HepG2 (cell line): ENCODE data around the gene VPS54. TPM values are rescaled to one million over a fixed set of nuclear protein-coding genes. Genes with fewer than 3 reads are reported as not detected.

ENCODE experiments used
- CBX5 ChIP-seq: sonication (generic); formaldehyde crosslinking; IDR thresholded peaks from 2 replicates; pipeline ENCODE4 v1.4.0; 2020; ENCODE audit warnings: missing genetic modification reagents, borderline replicate concordance
- MBNL3 ChIP-seq: fragments of 250-450 bp; sonication (Bioruptor Pico); conservative IDR thresholded peaks from 2 replicates; pipeline ENCODE4 v1.8.0; 2022; ENCODE audit warnings: mild to moderate bottlenecking, inconsistent platforms
- NFE2 ChIP-seq: sonication (generic); formaldehyde crosslinking; IDR thresholded peaks from 2 replicates; pipeline ENCODE4 v1.4.0; 2020; ENCODE audit warnings: missing genetic modification reagents
- RXRA ChIP-seq: sonication (generic); formaldehyde crosslinking; IDR thresholded peaks from 2 replicates; pipeline ENCODE4 v1.5.1; 2020; ENCODE audit warnings: missing genetic modification reagents
- SKI ChIP-seq: fragments of 450-650 bp; IDR thresholded peaks from one replicate; pipeline ENCODE4 v1.6.1; 2018; ENCODE audit warnings: mild to moderate bottlenecking; ENCODE audit not compliant: partially characterized antibody
- SNAI1 ChIP-seq: sonication (generic); formaldehyde crosslinking; IDR thresholded peaks from 2 replicates; pipeline ENCODE4 v1.5.0; 2020; ENCODE audit warnings: mild to moderate bottlenecking, missing genetic modification reagents, borderline replicate concordance
- SP2 ChIP-seq: sonication (generic); formaldehyde crosslinking; IDR thresholded peaks from 2 replicates; pipeline ENCODE4 v1.5.1; 2020; ENCODE audit warnings: mild to moderate bottlenecking, missing genetic modification reagents
- TAF15 ChIP-seq: fragments of 200-400 bp; formaldehyde crosslinking; IDR thresholded peaks from one replicate; pipeline ENCODE4 v1.6.1; 2018; ENCODE audit warnings: mild to moderate bottlenecking, low read depth, low read length; ENCODE audit not compliant: poor library complexity, severe bottlenecking
- ZNF30 ChIP-seq: sonication (generic); formaldehyde crosslinking; IDR thresholded peaks from 2 replicates; pipeline ENCODE4 v1.5.0; 2020; ENCODE audit warnings: mild to moderate bottlenecking, missing genetic modification reagents
- ZNF572 ChIP-seq: sonication (generic); formaldehyde crosslinking; IDR thresholded peaks from 2 replicates; pipeline ENCODE4 v1.5.1; 2020; ENCODE audit warnings: mild to moderate bottlenecking, missing genetic modification reagents
- ZSCAN12 ChIP-seq: sonication (generic); formaldehyde crosslinking; IDR thresholded peaks from 2 replicates; pipeline ENCODE4 v1.9.0; 2021; ENCODE audit warnings: mild to moderate bottlenecking, missing genetic modification reagents
- polyA plus RNA-seq, 8 experiments: library from polyadenylated mRNA; depleted of rRNA in 3 of 8; stranded (reverse) in 7 of 8; unstranded in 1 of 8; fragments of >200 nt; fragmentation: Illumina TruSeq in 4 of 8; extraction: Trizol in 4 of 8; gene quantifications; 2 replicates each; pipeline versions ENCODE4 v1.2.1 to v1.2.3, GENCODE V29; 2011 to 2016; ENCODE audit warnings: low read depth in 4 of 8, missing spikeins in 1 of 8, mixed read lengths in 1 of 8; ENCODE audit not compliant: insufficient read depth in 1 of 8
- total RNA-seq, 5 experiments: library from RNA; depleted of rRNA; stranded (reverse); fragments of >200 nt; fragmentation: Illumina TruSeq; extraction: Trizol; gene quantifications; 2 replicates each; pipeline ENCODE4 v1.2.3, GENCODE V29; 2016; ENCODE audit warnings: low read depth in 1 of 5
- TF ChIP-seq, protein P1 (sequence below): sonication (generic); formaldehyde crosslinking; conservative IDR thresholded peaks from 2 replicates; pipeline ENCODE4 v1.4.0; 2020; ENCODE audit warnings: mild to moderate bottlenecking, missing genetic modification reagents, moderate library complexity
- TF ChIP-seq, protein P2 (sequence below): sonication (generic); IDR thresholded peaks from 2 replicates; pipeline ENCODE4 v1.6.1; 2016; ENCODE audit warnings: low read depth, borderline replicate concordance
- TF ChIP-seq, protein P3 (sequence below): sonication (generic); formaldehyde crosslinking; IDR thresholded peaks from 2 replicates; pipeline ENCODE4 v1.4.0; 2020; ENCODE audit warnings: mild to moderate bottlenecking, missing genetic modification reagents
- TF ChIP-seq, protein P4 (sequence below): sonication (generic); formaldehyde crosslinking; IDR thresholded peaks from 2 replicates; pipeline ENCODE4 v1.4.0; 2020; ENCODE audit warnings: missing genetic modification reagents
- TF ChIP-seq, protein P5 (sequence below): IDR thresholded peaks from 2 replicates; pipeline ENCODE4 v1.6.1; 2016; ENCODE audit warnings: missing genetic modification reagents, missing compliant biosample characterization
- TF ChIP-seq, protein P6 (sequence below): sonication (generic); formaldehyde crosslinking; conservative IDR thresholded peaks from 2 replicates; pipeline ENCODE4 v1.8.0; 2022; ENCODE audit warnings: mild to moderate bottlenecking, moderate library complexity, missing genetic modification reagents

The VPS54 gene
- total and polyA plus RNA-seq, 2 of the 13 experiments (the other 11 are each of a cell fraction or from before 2014, with no cell fraction given), result 64.7 to 77.5 TPM

DNA sequence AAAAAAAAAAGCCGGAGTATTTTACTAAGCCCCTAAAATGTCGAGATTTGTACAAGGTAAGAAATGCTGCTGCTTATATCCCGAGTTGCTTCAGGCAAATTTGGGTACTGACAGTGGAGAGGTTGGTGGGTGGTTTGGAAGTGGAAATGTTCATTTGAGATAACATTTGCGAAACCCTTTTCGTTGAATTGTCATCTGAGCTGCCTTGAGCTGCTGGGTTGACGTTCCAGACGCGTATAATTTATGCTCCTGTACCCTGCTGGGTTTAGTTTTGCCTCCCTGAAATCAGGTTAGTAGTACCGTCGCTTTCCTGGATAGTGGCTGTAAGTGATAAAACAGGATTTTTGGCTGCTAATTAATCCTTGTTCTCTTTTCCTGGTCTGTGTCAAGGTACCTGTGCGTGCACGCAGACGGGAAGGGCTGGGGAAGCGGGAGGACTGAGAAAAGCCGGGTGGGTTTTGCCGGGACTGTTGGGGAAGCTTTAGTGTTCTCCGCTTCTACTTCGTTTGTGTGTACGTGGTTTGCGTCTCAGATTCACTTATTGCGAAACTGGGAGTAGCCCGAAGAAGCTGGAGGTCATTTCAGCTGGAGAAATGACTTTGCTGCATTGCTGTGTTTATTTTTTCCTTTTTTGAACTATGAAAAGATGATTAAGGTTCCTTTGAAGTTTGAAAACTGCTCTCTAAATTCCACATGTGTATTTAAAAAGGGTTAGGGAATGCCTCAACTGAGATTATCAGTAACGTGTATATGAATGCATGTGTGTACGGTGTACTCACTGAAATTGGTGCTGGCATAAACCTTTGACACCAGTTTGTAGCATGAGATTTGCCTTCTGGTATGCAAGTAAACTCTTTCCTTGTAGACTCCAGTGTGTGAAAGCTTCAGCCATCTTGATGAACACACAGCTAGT is 176.8 kb downstream of the VPS54 start (continued):
- TF ChIP-seq, protein P1, sequence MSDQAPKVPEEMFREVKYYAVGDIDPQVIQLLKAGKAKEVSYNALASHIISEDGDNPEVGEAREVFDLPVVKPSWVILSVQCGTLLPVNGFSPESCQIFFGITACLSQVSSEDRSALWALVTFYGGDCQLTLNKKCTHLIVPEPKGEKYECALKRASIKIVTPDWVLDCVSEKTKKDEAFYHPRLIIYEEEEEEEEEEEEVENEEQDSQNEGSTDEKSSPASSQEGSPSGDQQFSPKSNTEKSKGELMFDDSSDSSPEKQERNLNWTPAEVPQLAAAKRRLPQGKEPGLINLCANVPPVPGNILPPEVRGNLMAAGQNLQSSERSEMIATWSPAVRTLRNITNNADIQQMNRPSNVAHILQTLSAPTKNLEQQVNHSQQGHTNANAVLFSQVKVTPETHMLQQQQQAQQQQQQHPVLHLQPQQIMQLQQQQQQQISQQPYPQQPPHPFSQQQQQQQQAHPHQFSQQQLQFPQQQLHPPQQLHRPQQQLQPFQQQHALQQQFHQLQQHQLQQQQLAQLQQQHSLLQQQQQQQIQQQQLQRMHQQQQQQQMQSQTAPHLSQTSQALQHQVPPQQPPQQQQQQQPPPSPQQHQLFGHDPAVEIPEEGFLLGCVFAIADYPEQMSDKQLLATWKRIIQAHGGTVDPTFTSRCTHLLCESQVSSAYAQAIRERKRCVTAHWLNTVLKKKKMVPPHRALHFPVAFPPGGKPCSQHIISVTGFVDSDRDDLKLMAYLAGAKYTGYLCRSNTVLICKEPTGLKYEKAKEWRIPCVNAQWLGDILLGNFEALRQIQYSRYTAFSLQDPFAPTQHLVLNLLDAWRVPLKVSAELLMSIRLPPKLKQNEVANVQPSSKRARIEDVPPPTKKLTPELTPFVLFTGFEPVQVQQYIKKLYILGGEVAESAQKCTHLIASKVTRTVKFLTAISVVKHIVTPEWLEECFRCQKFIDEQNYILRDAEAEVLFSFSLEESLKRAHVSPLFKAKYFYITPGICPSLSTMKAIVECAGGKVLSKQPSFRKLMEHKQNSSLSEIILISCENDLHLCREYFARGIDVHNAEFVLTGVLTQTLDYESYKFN (CRISPR knock-in tag), result peak; percentile 74
- TF ChIP-seq, protein P2, sequence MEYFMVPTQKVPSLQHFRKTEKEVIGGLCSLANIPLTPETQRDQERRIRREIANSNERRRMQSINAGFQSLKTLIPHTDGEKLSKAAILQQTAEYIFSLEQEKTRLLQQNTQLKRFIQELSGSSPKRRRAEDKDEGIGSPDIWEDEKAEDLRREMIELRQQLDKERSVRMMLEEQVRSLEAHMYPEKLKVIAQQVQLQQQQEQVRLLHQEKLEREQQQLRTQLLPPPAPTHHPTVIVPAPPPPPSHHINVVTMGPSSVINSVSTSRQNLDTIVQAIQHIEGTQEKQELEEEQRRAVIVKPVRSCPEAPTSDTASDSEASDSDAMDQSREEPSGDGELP, result peak; percentile 74; the same call in 1 of the 2 replicates
- TF ChIP-seq, protein P3, sequence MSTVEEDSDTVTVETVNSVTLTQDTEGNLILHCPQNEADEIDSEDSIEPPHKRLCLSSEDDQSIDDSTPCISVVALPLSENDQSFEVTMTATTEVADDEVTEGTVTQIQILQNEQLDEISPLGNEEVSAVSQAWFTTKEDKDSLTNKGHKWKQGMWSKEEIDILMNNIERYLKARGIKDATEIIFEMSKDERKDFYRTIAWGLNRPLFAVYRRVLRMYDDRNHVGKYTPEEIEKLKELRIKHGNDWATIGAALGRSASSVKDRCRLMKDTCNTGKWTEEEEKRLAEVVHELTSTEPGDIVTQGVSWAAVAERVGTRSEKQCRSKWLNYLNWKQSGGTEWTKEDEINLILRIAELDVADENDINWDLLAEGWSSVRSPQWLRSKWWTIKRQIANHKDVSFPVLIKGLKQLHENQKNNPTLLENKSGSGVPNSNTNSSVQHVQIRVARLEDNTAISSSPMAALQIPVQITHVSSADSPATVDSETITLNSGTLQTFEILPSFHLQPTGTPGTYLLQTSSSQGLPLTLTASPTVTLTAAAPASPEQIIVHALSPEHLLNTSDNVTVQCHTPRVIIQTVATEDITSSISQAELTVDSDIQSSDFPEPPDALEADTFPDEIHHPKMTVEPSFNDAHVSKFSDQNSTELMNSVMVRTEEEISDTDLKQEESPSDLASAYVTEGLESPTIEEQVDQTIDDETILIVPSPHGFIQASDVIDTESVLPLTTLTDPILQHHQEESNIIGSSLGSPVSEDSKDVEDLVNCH (CRISPR knock-in tag), result no peak
- TF ChIP-seq RXRA (CRISPR knock-in tag), result no peak
- no peak for TF ChIP-seq TAF15
- TF ChIP-seq SNAI1 (CRISPR knock-in tag), result peak; percentile 87; the same call in 1 of the 2 replicates
- TF ChIP-seq CBX5 (CRISPR knock-in tag), result peak; percentile 37; the same call in 1 of the 2 replicates
- TF ChIP-seq NFE2 (CRISPR knock-in tag), result no peak
- TF ChIP-seq ZSCAN12 (CRISPR knock-in tag), result no peak
- TF ChIP-seq MBNL3, result no peak
- TF ChIP-seq ZNF572 (CRISPR knock-in tag), result no peak
- TF ChIP-seq, protein P4, sequence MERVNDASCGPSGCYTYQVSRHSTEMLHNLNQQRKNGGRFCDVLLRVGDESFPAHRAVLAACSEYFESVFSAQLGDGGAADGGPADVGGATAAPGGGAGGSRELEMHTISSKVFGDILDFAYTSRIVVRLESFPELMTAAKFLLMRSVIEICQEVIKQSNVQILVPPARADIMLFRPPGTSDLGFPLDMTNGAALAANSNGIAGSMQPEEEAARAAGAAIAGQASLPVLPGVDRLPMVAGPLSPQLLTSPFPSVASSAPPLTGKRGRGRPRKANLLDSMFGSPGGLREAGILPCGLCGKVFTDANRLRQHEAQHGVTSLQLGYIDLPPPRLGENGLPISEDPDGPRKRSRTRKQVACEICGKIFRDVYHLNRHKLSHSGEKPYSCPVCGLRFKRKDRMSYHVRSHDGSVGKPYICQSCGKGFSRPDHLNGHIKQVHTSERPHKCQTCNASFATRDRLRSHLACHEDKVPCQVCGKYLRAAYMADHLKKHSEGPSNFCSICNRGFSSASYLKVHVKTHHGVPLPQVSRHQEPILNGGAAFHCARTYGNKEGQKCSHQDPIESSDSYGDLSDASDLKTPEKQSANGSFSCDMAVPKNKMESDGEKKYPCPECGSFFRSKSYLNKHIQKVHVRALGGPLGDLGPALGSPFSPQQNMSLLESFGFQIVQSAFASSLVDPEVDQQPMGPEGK (CRISPR knock-in tag), result peak; percentile 45
- TF ChIP-seq SP2, result no peak
- TF ChIP-seq ZNF30, result no peak
- no peak for TF ChIP-seq SKI
- TF ChIP-seq, protein P5, sequence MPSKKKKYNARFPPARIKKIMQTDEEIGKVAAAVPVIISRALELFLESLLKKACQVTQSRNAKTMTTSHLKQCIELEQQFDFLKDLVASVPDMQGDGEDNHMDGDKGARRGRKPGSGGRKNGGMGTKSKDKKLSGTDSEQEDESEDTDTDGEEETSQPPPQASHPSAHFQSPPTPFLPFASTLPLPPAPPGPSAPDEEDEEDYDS, result peak; percentile 18
- TF ChIP-seq, protein P6, sequence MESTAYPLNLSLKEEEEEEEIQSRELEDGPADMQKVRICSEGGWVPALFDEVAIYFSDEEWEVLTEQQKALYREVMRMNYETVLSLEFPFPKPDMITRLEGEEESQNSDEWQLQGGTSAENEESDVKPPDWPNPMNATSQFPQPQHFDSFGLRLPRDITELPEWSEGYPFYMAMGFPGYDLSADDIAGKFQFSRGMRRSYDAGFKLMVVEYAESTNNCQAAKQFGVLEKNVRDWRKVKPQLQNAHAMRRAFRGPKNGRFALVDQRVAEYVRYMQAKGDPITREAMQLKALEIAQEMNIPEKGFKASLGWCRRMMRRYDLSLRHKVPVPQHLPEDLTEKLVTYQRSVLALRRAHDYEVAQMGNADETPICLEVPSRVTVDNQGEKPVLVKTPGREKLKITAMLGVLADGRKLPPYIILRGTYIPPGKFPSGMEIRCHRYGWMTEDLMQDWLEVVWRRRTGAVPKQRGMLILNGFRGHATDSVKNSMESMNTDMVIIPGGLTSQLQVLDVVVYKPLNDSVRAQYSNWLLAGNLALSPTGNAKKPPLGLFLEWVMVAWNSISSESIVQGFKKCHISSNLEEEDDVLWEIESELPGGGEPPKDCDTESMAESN (CRISPR knock-in tag), result peak; percentile 57
